HG02981 (cell line): Measurements from ENCODE around the gene C1QTNF12.
"Not testable (repeated sequence)": the region's sequence is repeated elsewhere in the genome, so short reads cannot be mapped to it uniquely, and the experiment has no call there.

Experiments
- ATAC-seq: cut with Tn5 transposase; IDR thresholded peaks from one replicate; pipeline ENCODE4 v1.9.1; 2021; ENCODE audit warnings: mild to moderate bottlenecking, moderate library complexity; ENCODE audit not compliant: unreplicated experiment

C1QTNF12 gene

GRCh38 chr1:1200876-1201810 lies 45.4 kb downstream of the C1QTNF12 start:
- ATAC-seq = peak; percentile 38

GRCh38 chr1:1199961-1200875 lies 46.3 kb downstream of the C1QTNF12 start:
- ATAC-seq = no peak

- ATAC-seq = no peak
These were observed 47.2 kb downstream of the C1QTNF12 start for GRCh38 chr1:1199141-1199960.

GRCh38 chr1:1198423-1199140 lies 47.9 kb downstream of the C1QTNF12 start:
- ATAC-seq = no peak

GRCh38 chr1:1197551-1198422 lies 48.7 kb downstream of the C1QTNF12 start:
- ATAC-seq = no peak

- no peak for ATAC-seq
These were observed 49.4 kb downstream of the C1QTNF12 start for GRCh38 chr1:1197188-1197500.

GRCh38 chr1:1196431-1197187 lies 49.9 kb downstream of the C1QTNF12 start:
- no peak for ATAC-seq

- ATAC-seq = not testable (repeated sequence)
These were observed 50.8 kb downstream of the C1QTNF12 start for GRCh38 chr1:1195726-1196125.

GRCh38 chr1:1194723-1195122 lies 51.8 kb downstream of the C1QTNF12 start:
- no peak for ATAC-seq
